Gastroesophageal sphincter (tissue), 4 donors: ENCODE results near the gene CCL11. TPM values are rescaled to one million over a fixed set of nuclear protein-coding genes. Genes with fewer than 3 reads are reported as not detected.

Experiments
- ATAC-seq: fragments of 150-250 bp; one replicate; pipeline ENCODE4 v1.9.1; 2016; ENCODE audit warnings: mild to moderate bottlenecking, moderate library complexity
- H3K27ac ChIP-seq, 4 donors: fragments of 200-600 bp; sonication (generic) in 3 of 4; 1 replicate in 3 of 4; 2 replicates in 1 of 4; pipeline ENCODE4 v1.5.1; 2016 to 2019
- H3K27me3 ChIP-seq: fragments of 200-600 bp; sonication (generic); one replicate; pipeline ENCODE4 v1.5.1; 2019
- H3K36me3 ChIP-seq, 2 donors: fragments of 200-600 bp; sonication (generic); one replicate each; pipeline ENCODE4 v1.5.1; 2019; ENCODE audit warnings: control low read depth in 1 of 2
- H3K4me1 ChIP-seq, 3 donors: fragments of 200-600 bp; sonication (generic); 1 replicate in 2 of 3; 2 replicates in 1 of 3; pipeline ENCODE4 v1.5.1; 2016 to 2019; ENCODE audit warnings: control low read depth in 2 of 3
- H3K4me3 ChIP-seq, 2 donors: fragments of 200-600 bp; sonication (generic); one replicate each; pipeline ENCODE4 v1.5.1; 2019; ENCODE audit warnings: mild to moderate bottlenecking in 1 of 2, moderate library complexity in 1 of 2
- H3K9me3 ChIP-seq, 3 donors: fragments of 200-600 bp; sonication (generic); one replicate each; pipeline ENCODE4 v1.5.1; 2017 to 2019; ENCODE audit warnings: control low read depth in 2 of 3
- CTCF ChIP-seq, 4 experiments: fragments of 200-600 bp in 2 of 4; fragments of 450-650 bp in 2 of 4; sonication (generic) in 1 of 4; IDR thresholded peaks; one replicate each; pipeline ENCODE4 v1.5.1; 2017 to 2019; ENCODE audit warnings: antibody characterized with exemption in 4 of 4, mild to moderate bottlenecking in 2 of 4, moderate library complexity in 2 of 4
- EP300 ChIP-seq: sonication (generic); formaldehyde crosslinking; IDR thresholded peaks from one replicate; pipeline ENCODE4 v1.6.1; 2017; ENCODE audit warnings: antibody characterized with exemption, mild to moderate bottlenecking
- POLR2A ChIP-seq, 2 donors: fragments of 450-650 bp; IDR thresholded peaks; one replicate each; pipeline ENCODE4 v1.6.1; 2017; ENCODE audit warnings: antibody characterized with exemption in 2 of 2, mild to moderate bottlenecking in 2 of 2, moderate library complexity in 1 of 2
- POLR2AphosphoS5 ChIP-seq: sonication (generic); formaldehyde crosslinking; IDR thresholded peaks from one replicate; pipeline ENCODE4 v1.6.1; 2017; ENCODE audit warnings: antibody characterized with exemption
- WGBS, 2 donors: methylation state at CpG; one replicate each; pipeline ENCODE4 v1.1.5; 2018; ENCODE audit warnings: low coverage in 1 of 2; 5-methylcytosine and 5-hydroxymethylcytosine counted together
- total RNA-seq, 4 donors: library from RNA; depleted of rRNA; stranded (reverse); fragments of >200 nt; gene quantifications; one replicate each; pipeline ENCODE4 v1.1.0, GENCODE V29; 2016

CCL11 gene
- total RNA-seq, 4 donors from 2014 or later: 2.0 to 4.5 (median 2.7) TPM

GRCh38 chr17:34301986-34302385 lies 16.4 kb downstream of the CCL11 start:
- no peak overlapping the region for H3K27ac ChIP-seq
- no peak for ATAC-seq
- H3K36me3 ChIP-seq: no peaks in the 10 kb centered on the region
- H3K9me3 ChIP-seq: no peaks in the 10 kb centered on the region
- H3K4me3 ChIP-seq: no peak overlapping the region
- H3K27me3 ChIP-seq: no peaks in the 10 kb centered on the region
- H3K4me1 ChIP-seq: peaks cover 0 to 23% (median 11%) of the 10 kb centered on the region in 3 donors
- TF ChIP-seq POLR2AphosphoS5 (no peak), CTCF (IDR thresholded peaks at IDR 0.05) (no peak), EP300 (no peak), POLR2A (IDR thresholded peaks at IDR 0.05) (no peak)
- WGBS, 2 donors: 75% methylated on average over 2 of the region's 2 CpGs; no CpG with 5 or more reads in 1 of the 2 donors

GRCh38 chr17:34302636-34303035 lies 17.1 kb downstream of the CCL11 start:
- no peak for ATAC-seq
- TF ChIP-seq POLR2A (IDR thresholded peaks at IDR 0.05) (no peak), EP300 (no peak), POLR2AphosphoS5 (no peak), CTCF (IDR thresholded peaks at IDR 0.05) (no peak)
- Histone ChIP-seq H3K9me3 (no peaks in the 10 kb centered on the region), H3K4me1 (peaks cover 0 to 30% (median 11%) of the 10 kb centered on the region in 3 donors), H3K4me3 (no peak overlapping the region), H3K27me3 (no peaks in the 10 kb centered on the region), H3K27ac (no peak overlapping the region), H3K36me3 (no peaks in the 10 kb centered on the region)
- 91 to 100% methylated on average over 1 of the region's 1 CpG for WGBS, 2 donors

- Histone ChIP-seq H3K36me3 (no peaks in the 10 kb centered on the region), H3K4me3 (no peak overlapping the region), H3K4me1 (peaks cover 0 to 32% (median 11%) of the 10 kb centered on the region in 3 donors), H3K27me3 (no peaks in the 10 kb centered on the region), H3K27ac (no peak overlapping the region), H3K9me3 (no peaks in the 10 kb centered on the region)
- no peak for ATAC-seq
- 89% methylated on average over 2 of the region's 2 CpGs; no CpG with 5 or more reads in 1 of the 2 donors for WGBS, 2 donors
- TF ChIP-seq CTCF (IDR thresholded peaks at IDR 0.05): no peak
- TF ChIP-seq POLR2A (IDR thresholded peaks at IDR 0.05): no peak
- no peak for TF ChIP-seq POLR2AphosphoS5
- no peak for TF ChIP-seq EP300
These were observed 18.1 kb downstream of the CCL11 start for GRCh38 chr17:34303606-34304005.

GRCh38 chr17:34305061-34305460 lies 19.5 kb downstream of the CCL11 start:
- no peak for ATAC-seq
- Histone ChIP-seq H3K36me3 (no peaks in the 10 kb centered on the region), H3K9me3 (no peaks in the 10 kb centered on the region), H3K4me3 (no peak overlapping the region), H3K27ac (no peak overlapping the region), H3K27me3 (no peaks in the 10 kb centered on the region), H3K4me1 (peaks cover 0 to 32% (median 7%) of the 10 kb centered on the region in 3 donors)
- WGBS, 2 donors: 91 to 95% methylated on average over 4 of the region's 4 CpGs
- no peak for TF ChIP-seq POLR2AphosphoS5
- no peak for TF ChIP-seq POLR2A (IDR thresholded peaks at IDR 0.05)
- TF ChIP-seq CTCF (IDR thresholded peaks at IDR 0.05): no peak

GRCh38 chr17:34305606-34306005 lies 20.1 kb downstream of the CCL11 start:
- H3K27me3 ChIP-seq: no peaks in the 10 kb centered on the region
- no peak for ATAC-seq
- TF ChIP-seq POLR2AphosphoS5 (no peak), POLR2A (IDR thresholded peaks at IDR 0.05) (no peak), CTCF (IDR thresholded peaks at IDR 0.05) (no peak), EP300 (no peak)
- no peaks in the 10 kb centered on the region for H3K9me3 ChIP-seq
- H3K4me3 ChIP-seq: no peak overlapping the region
- H3K36me3 ChIP-seq: no peaks in the 10 kb centered on the region
- H3K27ac ChIP-seq: no peak overlapping the region
- H3K4me1 ChIP-seq: peaks cover 0 to 28% (median 1%) of the 10 kb centered on the region in 3 donors
